ENCODE data around the gene FN3KRP.

DNA sequence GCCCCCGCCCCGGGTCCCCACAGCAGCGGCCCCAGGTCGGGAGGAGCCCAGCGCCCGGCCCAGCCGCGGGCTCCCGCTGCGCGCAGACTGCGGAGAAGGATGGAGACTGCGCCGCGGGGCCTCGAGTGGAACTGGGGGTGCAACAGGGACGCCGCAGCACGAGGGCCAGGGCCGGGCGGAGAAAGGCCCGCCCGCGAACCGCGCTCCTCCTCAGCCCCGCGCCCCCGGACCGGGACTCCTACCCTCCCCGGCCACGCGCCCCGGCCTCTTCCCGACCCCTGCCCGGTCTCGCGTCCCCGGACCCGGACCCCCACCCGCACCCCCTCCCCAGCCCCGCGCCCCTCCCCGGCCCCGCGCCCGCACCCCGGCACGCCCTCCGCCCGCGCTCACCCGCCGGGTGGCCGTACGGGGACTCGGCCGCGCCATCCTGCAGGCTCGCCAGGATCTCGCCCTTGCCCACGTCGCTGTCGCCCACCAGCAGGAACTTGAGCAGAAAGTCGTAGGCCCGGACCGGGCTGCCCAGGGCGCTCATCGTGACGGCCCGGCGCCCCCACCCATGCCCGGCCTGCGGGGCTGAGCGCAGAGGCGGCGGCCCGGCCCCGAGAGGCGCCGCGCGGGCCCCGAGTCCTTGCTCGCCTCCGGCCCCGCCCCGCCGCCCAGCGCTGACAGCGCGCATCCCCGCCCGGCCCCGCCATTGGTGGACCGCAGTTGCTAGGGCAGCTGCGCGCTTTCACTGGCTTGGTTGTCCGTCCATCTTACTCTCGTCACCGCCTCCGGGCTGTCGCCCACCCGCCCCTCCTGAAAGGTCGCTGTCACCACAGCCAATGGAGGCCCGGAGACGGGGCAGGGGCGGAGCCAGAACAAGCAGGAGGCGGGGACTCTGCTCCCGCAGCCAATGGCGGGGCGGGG lies 18.2 kb upstream of the FN3KRP start, which contains the start of gene RAB40B:
- no peak for TF ChIP-seq ZNF830 (tag by site-specific recombination; IDR thresholded peaks at IDR 0.05; ENCODE audit: low read depth)
- no peak for TF ChIP-seq CTCF (tag by site-specific recombination; IDR thresholded peaks at IDR 0.05)
- no peak for TF ChIP-seq ZNF549 (tag by site-specific recombination; IDR thresholded peaks at IDR 0.05)
- no peak for TF ChIP-seq ZBTB49 (tag by site-specific recombination; IDR thresholded peaks at IDR 0.05; ENCODE audit: low read depth)
- no peak for TF ChIP-seq ZFP3 (tag by site-specific recombination; IDR thresholded peaks at IDR 0.05; ENCODE audit: low read depth)
- TF ChIP-seq HOXC10 (CRISPR knock-in tag; IDR thresholded peaks at IDR 0.05), result no peak
- TF ChIP-seq ZNF23 (tag by site-specific recombination; IDR thresholded peaks at IDR 0.05; ENCODE audit: borderline replicate concordance), result no peak
- TF ChIP-seq REST (tag by site-specific recombination; IDR thresholded peaks at IDR 0.05), result no peak
- TF ChIP-seq ZSCAN5A (tag by site-specific recombination; IDR thresholded peaks at IDR 0.05), result no peak
- no peak for TF ChIP-seq ZNF221 (tag by site-specific recombination; IDR thresholded peaks at IDR 0.05; ENCODE audit: borderline replicate concordance)
- no peak for TF ChIP-seq ZNF792 (tag by site-specific recombination; IDR thresholded peaks at IDR 0.05)
- TF ChIP-seq, protein P1, sequence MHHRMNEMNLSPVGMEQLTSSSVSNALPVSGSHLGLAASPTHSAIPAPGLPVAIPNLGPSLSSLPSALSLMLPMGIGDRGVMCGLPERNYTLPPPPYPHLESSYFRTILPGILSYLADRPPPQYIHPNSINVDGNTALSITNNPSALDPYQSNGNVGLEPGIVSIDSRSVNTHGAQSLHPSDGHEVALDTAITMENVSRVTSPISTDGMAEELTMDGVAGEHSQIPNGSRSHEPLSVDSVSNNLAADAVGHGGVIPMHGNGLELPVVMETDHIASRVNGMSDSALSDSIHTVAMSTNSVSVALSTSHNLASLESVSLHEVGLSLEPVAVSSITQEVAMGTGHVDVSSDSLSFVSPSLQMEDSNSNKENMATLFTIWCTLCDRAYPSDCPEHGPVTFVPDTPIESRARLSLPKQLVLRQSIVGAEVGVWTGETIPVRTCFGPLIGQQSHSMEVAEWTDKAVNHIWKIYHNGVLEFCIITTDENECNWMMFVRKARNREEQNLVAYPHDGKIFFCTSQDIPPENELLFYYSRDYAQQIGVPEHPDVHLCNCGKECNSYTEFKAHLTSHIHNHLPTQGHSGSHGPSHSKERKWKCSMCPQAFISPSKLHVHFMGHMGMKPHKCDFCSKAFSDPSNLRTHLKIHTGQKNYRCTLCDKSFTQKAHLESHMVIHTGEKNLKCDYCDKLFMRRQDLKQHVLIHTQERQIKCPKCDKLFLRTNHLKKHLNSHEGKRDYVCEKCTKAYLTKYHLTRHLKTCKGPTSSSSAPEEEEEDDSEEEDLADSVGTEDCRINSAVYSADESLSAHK (tag by site-specific recombination; IDR thresholded peaks at IDR 0.05), result no peak
